DOHH2 (cell line): Measurements from ENCODE around the gene R3HDM2.

Experiments
- H3F3A ChIP-seq: fragments of 200-600 bp; sonication (generic), shearing (Covaris generic); 2 replicates; pipeline ENCODE4 v1.6.0; 2016; ENCODE audit warnings: antibody characterized with exemption, mild to moderate bottlenecking; ENCODE audit not compliant: control insufficient read depth, insufficient read depth
- H3K27ac ChIP-seq: fragments of 200-600 bp; sonication (generic); 2 replicates; pipeline ENCODE4 v1.5.1; 2014; ENCODE audit warnings: low read depth, mild to moderate bottlenecking, low read length, moderate library complexity
- H3K27me3 ChIP-seq: fragments of 200-600 bp; sonication (generic); 2 replicates; pipeline ENCODE4 v1.6.1; 2014; ENCODE audit warnings: mild to moderate bottlenecking, low read length, mixed read lengths; ENCODE audit not compliant: control insufficient read depth
- H3K36me3 ChIP-seq: fragments of 200-600 bp; sonication (generic); 2 replicates; pipeline ENCODE4 v1.6.1; 2014; ENCODE audit warnings: mild to moderate bottlenecking, low read length, moderate library complexity, mixed read lengths; ENCODE audit not compliant: control insufficient read depth
- H3K4me1 ChIP-seq: fragments of 200-600 bp; sonication (generic); 2 replicates; pipeline ENCODE4 v1.6.1; 2014; ENCODE audit warnings: mild to moderate bottlenecking, low read length, mixed read lengths; ENCODE audit not compliant: control insufficient read depth
- H3K4me2 ChIP-seq: fragments of 200-600 bp; sonication (generic); 2 replicates; pipeline ENCODE4 v1.6.0; 2014; ENCODE audit warnings: mild to moderate bottlenecking, low read length, moderate library complexity
- H3K4me3 ChIP-seq: fragments of 200-600 bp; sonication (generic); 2 replicates; pipeline ENCODE4 v1.5.1; 2014; ENCODE audit warnings: mild to moderate bottlenecking, low read length, mixed read lengths
- H3K79me2 ChIP-seq: fragments of 200-600 bp; sonication (generic); 2 replicates; pipeline ENCODE4 v1.6.1; 2014; ENCODE audit warnings: mild to moderate bottlenecking, low read length, mixed read lengths; ENCODE audit not compliant: control insufficient read depth
- H3K9me2 ChIP-seq: fragments of 200-600 bp; sonication (generic); replicated peaks from 2 replicates; pipeline ENCODE4 v1.6.1; 2014; ENCODE audit warnings: mild to moderate bottlenecking, low read length, mixed read lengths; ENCODE audit not compliant: control insufficient read depth
- H3K9me3 ChIP-seq: fragments of 200-600 bp; sonication (generic); 2 replicates; pipeline ENCODE4 v1.6.1; 2014; ENCODE audit warnings: antibody characterized with exemption, low read length, mixed read lengths; ENCODE audit not compliant: control insufficient read depth, insufficient read depth
- H4K20me1 ChIP-seq: fragments of 200-600 bp; sonication (generic); 2 replicates; pipeline ENCODE4 v1.6.0; 2014; ENCODE audit warnings: low read depth, mild to moderate bottlenecking, antibody characterized with exemption, low read length, moderate library complexity; ENCODE audit not compliant: control insufficient read depth, insufficient read depth
- EZH2phosphoT487 ChIP-seq: fragments of 200-600 bp; sonication (generic); IDR thresholded peaks from 2 replicates; pipeline ENCODE4 v1.6.1; 2017; ENCODE audit warnings: borderline replicate concordance, mild to moderate bottlenecking, antibody characterized with exemption, low read length, moderate library complexity, mixed read lengths
- TF ChIP-seq, protein P1 (sequence below): fragments of 200-600 bp; sonication (generic); IDR thresholded peaks from one replicate; pipeline ENCODE4 v1.5.1; 2014; ENCODE audit warnings: antibody characterized with exemption, mild to moderate bottlenecking, low read depth, low read length; ENCODE audit not compliant: poor library complexity, severe bottlenecking

R3HDM2 gene

DNA sequence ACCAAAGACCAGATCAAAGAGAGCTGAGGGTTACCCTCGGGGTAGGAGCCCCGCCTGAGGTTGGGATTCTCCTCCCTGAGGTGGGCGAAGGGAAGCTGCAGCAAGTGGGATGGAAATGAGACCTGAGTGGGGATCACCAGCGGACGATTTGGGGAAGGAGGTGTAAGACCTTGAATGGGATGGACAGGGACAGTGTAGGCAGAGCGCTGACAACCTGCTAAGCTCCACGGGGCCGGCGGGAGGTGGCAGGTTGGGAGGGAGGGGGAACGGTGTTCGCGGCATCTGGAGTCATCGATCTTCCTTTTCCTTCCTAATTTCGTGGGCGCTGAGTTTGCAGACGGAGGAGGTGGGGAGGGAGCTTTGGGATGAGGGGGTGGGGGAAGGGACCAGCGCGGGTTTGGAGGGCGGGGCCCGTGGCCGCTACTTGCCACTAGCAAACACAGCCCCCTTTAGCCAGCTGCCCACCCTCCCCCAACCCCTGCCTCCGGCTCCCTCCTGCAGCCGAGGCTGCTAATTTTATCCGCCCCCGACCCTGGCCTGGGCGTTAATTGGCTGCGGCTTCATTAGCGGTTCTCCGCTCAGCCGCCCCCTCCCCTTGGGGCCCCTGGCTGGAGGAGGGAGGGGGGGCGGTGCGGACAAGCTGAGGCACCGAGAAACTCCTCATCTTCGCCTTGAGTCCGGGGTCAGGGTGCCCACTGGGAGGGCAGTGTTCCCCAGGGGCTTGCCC lies 204.1 kb downstream of the R3HDM2 start:
- Histone ChIP-seq H3F3A (peaks cover 40% of the 10 kb centered on the region), H4K20me1 (peaks cover 15% of the 10 kb centered on the region; the same call in 1 of the 2 replicates), H3K4me2 (peak overlapping the region; percentile 91), H3K9me3 (no peaks in the 10 kb centered on the region), H3K27ac (peak overlapping the region; percentile 95), H3K9me2 (no peaks in the 10 kb centered on the region), H3K4me1 (peaks cover 90% of the 10 kb centered on the region), H3K36me3 (peaks cover 35% of the 10 kb centered on the region), H3K4me3 (peak overlapping the region; percentile 76), H3K79me2 (peaks cover 56% of the 10 kb centered on the region), H3K27me3 (no peaks in the 10 kb centered on the region)
- TF ChIP-seq, protein P1, sequence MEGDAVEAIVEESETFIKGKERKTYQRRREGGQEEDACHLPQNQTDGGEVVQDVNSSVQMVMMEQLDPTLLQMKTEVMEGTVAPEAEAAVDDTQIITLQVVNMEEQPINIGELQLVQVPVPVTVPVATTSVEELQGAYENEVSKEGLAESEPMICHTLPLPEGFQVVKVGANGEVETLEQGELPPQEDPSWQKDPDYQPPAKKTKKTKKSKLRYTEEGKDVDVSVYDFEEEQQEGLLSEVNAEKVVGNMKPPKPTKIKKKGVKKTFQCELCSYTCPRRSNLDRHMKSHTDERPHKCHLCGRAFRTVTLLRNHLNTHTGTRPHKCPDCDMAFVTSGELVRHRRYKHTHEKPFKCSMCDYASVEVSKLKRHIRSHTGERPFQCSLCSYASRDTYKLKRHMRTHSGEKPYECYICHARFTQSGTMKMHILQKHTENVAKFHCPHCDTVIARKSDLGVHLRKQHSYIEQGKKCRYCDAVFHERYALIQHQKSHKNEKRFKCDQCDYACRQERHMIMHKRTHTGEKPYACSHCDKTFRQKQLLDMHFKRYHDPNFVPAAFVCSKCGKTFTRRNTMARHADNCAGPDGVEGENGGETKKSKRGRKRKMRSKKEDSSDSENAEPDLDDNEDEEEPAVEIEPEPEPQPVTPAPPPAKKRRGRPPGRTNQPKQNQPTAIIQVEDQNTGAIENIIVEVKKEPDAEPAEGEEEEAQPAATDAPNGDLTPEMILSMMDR = no peak
- no peak for TF ChIP-seq EZH2phosphoT487

DNA sequence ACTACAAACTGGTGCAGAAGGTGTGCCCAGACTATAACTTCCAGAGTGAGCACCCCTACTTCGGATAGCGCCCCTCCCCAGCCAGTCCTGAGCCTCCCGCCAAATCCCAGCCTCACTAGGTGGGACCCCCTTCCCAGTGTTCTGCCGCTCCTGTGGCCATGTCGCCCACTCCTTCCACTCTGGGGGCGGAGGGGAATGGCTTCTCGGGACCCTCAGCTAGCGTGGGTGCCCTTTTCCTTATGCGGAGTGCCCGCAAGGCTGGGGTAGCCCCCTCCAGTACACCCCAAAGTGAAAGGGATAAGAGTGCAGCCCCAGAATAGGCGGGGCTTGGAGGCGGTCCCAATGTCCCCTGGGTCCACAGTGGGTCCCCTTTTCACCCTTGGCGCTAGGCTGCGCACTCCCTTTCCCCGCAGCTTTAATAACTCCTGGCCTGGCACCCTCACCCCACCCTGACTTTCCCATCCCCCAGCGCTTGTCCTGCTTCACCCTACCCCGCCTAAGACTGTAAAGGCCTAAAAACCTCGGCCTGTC lies 205.1 kb downstream of the R3HDM2 start:
- Histone ChIP-seq H3F3A (peaks cover 33% of the 10 kb centered on the region), H3K27ac (peak overlapping the region; percentile 95), H3K79me2 (peaks cover 54% of the 10 kb centered on the region), H3K4me2 (peak overlapping the region; percentile 91), H3K4me1 (peaks cover 90% of the 10 kb centered on the region), H3K9me2 (no peaks in the 10 kb centered on the region), H3K4me3 (peak overlapping the region; percentile 76), H3K9me3 (no peaks in the 10 kb centered on the region), H3K27me3 (no peaks in the 10 kb centered on the region), H4K20me1 (peaks cover 4% of the 10 kb centered on the region; the same call in 1 of the 2 replicates), H3K36me3 (peaks cover 25% of the 10 kb centered on the region)
- TF ChIP-seq, protein P1 = no peak
- TF ChIP-seq EZH2phosphoT487 = no peak

DNA sequence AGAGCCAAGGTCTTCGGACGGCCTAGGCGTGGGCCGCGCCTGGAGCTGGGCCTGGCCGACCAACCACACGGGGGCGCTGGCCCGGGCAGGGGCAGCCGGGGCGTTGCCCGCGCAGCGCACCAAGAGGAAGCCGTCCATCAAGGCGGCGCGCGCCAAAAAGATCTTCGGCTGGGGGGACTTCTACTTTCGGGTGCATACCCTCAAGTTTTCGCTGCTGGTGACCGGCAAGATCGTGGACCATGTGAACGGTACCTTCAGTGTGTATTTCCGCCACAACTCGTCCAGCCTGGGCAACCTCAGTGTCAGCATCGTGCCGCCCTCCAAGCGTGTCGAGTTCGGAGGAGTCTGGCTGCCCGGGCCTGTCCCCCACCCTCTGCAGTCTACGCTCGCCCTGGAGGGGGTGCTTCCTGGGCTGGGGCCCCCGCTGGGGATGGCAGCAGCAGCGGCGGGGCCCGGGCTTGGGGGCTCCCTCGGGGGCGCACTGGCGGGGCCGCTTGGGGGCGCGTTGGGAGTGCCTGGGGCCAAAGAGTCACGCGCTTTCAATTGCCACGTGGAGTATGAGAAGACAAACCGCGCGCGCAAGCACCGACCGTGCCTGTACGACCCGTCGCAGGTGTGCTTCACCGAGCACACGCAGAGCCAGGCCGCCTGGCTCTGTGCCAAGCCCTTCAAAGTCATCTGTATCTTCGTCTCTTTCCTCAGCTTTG lies 205.7 kb downstream of the R3HDM2 start:
- Histone ChIP-seq H3K4me1 (peaks cover 89% of the 10 kb centered on the region), H3K4me3 (peak overlapping the region; percentile 76), H4K20me1 (no peaks in the 10 kb centered on the region), H3K9me2 (no peaks in the 10 kb centered on the region), H3K27me3 (no peaks in the 10 kb centered on the region), H3K4me2 (peak overlapping the region; percentile 91), H3F3A (peaks cover 33% of the 10 kb centered on the region), H3K27ac (peak overlapping the region; percentile 95), H3K36me3 (peaks cover 19% of the 10 kb centered on the region), H3K79me2 (peaks cover 52% of the 10 kb centered on the region), H3K9me3 (no peaks in the 10 kb centered on the region)
- TF ChIP-seq, protein P1 = peak; percentile 92
- TF ChIP-seq EZH2phosphoT487 = no peak
